Measurements from ENCODE around the gene VSIG1. TPM values are rescaled to one million over a fixed set of nuclear protein-coding genes. Genes with fewer than 3 reads are reported as not detected.

The VSIG1 gene
- total and polyA plus RNA-seq, 2 experiments from 2014 or later, result 1.2 to 1.7 TPM

DNA sequence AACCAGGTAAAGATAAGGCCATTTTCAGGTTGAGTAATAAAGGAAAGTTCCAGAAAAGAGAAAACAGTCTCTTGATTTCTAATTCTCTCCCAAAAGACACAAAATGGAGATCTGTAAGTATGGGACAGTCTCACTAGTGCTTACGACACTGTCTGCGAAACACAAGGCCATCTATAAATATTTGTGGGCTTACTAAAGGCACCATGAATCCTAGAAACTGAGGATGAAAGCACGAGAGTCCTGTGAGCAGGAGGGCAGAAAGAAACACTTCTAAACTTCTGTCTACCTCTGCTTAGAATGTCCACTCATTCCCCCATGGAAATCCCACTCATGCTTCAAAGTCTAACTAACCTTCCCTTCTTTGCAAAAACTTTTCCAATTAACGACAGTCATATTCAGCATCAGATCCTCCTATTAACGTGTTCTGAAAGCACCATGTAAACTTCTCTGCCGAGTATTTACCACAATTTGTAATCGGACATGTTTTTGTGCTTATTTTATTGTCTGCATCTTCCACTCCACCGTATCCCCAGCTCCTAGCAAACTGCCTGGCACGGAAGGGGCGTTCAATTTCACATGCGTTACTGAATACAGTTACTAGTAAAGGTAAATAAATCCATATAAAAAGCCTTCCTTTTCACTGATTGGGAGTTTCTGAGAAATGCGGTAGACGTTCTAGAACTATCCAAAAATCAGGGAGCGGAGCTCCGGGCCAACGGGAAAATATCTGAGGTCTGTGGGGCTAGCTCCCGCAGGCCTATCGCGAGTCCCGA lies 45.8 kb downstream of the VSIG1 start:
- Histone ChIP-seq H3F3A (replicated peaks; ENCODE audit: low read depth) (no peaks in the 10 kb centered on the region), H3K36me3 (ENCODE audit: insufficient read depth) (peaks cover under 1% of the 10 kb centered on the region; the same call in 1 of the 2 replicates), H2AFZ (peak overlapping the region; percentile 67; the same call in 1 of the 2 replicates), H3K9me2 (ENCODE audit: insufficient read depth) (no peaks in the 10 kb centered on the region), H3K27me3 (ENCODE audit: insufficient read depth) (no peaks in the 10 kb centered on the region), H4K20me1 (replicated peaks; ENCODE audit: insufficient read depth) (no peaks in the 10 kb centered on the region), H3K27ac (ENCODE audit: low read depth) (no peak overlapping the region), H3K4me2 (peak overlapping the region; percentile 80), H3K4me1 (ENCODE audit: insufficient read depth) (no peaks in the 10 kb centered on the region; the same call in 1 of the 2 replicates), H3K79me2 (replicated peaks; ENCODE audit: insufficient read depth) (peaks cover 24% of the 10 kb centered on the region), H3K4me3 (peak overlapping the region; percentile 78)
- Mint-ChIP-seq H3K9me3 (no peaks in the 10 kb centered on the region), H3K4me1 (no peaks in the 10 kb centered on the region), H3K27me3 (ENCODE audit: insufficient read depth, low read depth, poor library complexity) (no peaks in the 10 kb centered on the region), H3K4me3 (no peak overlapping the region), H3K27ac (no peak overlapping the region), H3K36me3 (ENCODE audit: low read depth) (peaks cover 7% of the 10 kb centered on the region; the same call in 2 of the 3 replicates)
- no peak for ATAC-seq
- DNase-seq (ENCODE audit: low spot score), result no peak
- no peak for TF ChIP-seq STAT1 (IDR thresholded peaks at IDR 0.05; ENCODE audit: unreplicated experiment)
- TF ChIP-seq, protein P1, sequence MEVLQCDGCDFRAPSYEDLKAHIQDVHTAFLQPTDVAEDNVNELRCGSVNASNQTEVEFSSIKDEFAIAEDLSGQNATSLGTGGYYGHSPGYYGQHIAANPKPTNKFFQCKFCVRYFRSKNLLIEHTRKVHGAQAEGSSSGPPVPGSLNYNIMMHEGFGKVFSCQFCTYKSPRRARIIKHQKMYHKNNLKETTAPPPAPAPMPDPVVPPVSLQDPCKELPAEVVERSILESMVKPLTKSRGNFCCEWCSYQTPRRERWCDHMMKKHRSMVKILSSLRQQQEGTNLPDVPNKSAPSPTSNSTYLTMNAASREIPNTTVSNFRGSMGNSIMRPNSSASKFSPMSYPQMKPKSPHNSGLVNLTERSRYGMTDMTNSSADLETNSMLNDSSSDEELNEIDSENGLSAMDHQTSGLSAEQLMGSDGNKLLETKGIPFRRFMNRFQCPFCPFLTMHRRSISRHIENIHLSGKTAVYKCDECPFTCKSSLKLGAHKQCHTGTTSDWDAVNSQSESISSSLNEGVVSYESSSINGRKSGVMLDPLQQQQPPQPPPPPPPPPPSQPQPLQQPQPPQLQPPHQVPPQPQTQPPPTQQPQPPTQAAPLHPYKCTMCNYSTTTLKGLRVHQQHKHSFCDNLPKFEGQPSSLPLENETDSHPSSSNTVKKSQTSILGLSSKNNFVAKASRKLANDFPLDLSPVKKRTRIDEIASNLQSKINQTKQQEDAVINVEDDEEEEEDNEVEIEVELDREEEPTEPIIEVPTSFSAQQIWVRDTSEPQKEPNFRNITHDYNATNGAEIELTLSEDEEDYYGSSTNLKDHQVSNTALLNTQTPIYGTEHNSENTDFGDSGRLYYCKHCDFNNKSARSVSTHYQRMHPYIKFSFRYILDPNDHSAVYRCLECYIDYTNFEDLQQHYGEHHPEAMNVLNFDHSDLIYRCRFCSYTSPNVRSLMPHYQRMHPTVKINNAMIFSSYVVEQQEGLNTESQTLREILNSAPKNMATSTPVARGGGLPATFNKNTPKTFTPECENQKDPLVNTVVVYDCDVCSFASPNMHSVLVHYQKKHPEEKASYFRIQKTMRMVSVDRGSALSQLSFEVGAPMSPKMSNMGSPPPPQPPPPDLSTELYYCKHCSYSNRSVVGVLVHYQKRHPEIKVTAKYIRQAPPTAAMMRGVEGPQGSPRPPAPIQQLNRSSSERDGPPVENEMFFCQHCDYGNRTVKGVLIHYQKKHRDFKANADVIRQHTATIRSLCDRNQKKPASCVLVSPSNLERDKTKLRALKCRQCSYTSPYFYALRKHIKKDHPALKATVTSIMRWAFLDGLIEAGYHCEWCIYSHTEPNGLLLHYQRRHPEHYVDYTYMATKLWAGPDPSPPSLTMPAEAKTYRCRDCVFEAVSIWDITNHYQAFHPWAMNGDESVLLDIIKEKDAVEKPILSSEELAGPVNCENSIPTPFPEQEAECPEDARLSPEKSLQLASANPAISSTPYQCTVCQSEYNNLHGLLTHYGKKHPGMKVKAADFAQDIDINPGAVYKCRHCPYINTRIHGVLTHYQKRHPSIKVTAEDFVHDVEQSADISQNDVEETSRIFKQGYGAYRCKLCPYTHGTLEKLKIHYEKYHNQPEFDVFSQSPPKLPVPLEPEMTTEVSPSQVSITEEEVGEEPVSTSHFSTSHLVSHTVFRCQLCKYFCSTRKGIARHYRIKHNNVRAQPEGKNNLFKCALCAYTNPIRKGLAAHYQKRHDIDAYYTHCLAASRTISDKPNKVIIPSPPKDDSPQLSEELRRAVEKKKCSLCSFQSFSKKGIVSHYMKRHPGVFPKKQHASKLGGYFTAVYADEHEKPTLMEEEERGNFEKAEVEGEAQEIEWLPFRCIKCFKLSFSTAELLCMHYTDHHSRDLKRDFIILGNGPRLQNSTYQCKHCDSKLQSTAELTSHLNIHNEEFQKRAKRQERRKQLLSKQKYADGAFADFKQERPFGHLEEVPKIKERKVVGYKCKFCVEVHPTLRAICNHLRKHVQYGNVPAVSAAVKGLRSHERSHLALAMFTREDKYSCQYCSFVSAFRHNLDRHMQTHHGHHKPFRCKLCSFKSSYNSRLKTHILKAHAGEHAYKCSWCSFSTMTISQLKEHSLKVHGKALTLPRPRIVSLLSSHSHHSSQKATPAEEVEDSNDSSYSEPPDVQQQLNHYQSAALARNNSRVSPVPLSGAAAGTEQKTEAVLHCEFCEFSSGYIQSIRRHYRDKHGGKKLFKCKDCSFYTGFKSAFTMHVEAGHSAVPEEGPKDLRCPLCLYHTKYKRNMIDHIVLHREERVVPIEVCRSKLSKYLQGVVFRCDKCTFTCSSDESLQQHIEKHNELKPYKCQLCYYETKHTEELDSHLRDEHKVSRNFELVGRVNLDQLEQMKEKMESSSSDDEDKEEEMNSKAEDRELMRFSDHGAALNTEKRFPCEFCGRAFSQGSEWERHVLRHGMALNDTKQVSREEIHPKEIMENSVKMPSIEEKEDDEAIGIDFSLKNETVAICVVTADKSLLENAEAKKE (CRISPR knock-in tag; IDR thresholded peaks at IDR 0.05), result no peak
- TF ChIP-seq NANOG (IDR thresholded peaks at IDR 0.05; ENCODE audit: borderline replicate concordance), result no peak
- TF ChIP-seq, protein P2, sequence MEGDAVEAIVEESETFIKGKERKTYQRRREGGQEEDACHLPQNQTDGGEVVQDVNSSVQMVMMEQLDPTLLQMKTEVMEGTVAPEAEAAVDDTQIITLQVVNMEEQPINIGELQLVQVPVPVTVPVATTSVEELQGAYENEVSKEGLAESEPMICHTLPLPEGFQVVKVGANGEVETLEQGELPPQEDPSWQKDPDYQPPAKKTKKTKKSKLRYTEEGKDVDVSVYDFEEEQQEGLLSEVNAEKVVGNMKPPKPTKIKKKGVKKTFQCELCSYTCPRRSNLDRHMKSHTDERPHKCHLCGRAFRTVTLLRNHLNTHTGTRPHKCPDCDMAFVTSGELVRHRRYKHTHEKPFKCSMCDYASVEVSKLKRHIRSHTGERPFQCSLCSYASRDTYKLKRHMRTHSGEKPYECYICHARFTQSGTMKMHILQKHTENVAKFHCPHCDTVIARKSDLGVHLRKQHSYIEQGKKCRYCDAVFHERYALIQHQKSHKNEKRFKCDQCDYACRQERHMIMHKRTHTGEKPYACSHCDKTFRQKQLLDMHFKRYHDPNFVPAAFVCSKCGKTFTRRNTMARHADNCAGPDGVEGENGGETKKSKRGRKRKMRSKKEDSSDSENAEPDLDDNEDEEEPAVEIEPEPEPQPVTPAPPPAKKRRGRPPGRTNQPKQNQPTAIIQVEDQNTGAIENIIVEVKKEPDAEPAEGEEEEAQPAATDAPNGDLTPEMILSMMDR (conservative IDR thresholded peaks at IDR 0.05; ENCODE audit: low read depth in 2 of 2), result no peak
